Measurements from ENCODE around the gene EDARADD. TPM values are rescaled to one million over a fixed set of nuclear protein-coding genes. Genes with fewer than 3 reads are reported as not detected.

The EDARADD gene
- total and polyA plus RNA-seq, 9 donors, result 0.29 to 2.9 (median 0.51) TPM

GRCh38 chr1:236371083-236371482 is 23.0 kb upstream of the EDARADD start:
- Histone ChIP-seq H3K9me3 (no peaks in the 10 kb centered on the region), H3K27ac (no peak overlapping the region), H3K4me1 (ENCODE audit: insufficient read depth) (no peaks in the 10 kb centered on the region), H3K27me3 (no peaks in the 10 kb centered on the region), H3K36me3 (no peaks in the 10 kb centered on the region), H3K4me3 (no peak overlapping the region)
- no peak for DNase-seq
- no peak for TF ChIP-seq EP300 (IDR thresholded peaks at IDR 0.05)
- TF ChIP-seq, protein P1, sequence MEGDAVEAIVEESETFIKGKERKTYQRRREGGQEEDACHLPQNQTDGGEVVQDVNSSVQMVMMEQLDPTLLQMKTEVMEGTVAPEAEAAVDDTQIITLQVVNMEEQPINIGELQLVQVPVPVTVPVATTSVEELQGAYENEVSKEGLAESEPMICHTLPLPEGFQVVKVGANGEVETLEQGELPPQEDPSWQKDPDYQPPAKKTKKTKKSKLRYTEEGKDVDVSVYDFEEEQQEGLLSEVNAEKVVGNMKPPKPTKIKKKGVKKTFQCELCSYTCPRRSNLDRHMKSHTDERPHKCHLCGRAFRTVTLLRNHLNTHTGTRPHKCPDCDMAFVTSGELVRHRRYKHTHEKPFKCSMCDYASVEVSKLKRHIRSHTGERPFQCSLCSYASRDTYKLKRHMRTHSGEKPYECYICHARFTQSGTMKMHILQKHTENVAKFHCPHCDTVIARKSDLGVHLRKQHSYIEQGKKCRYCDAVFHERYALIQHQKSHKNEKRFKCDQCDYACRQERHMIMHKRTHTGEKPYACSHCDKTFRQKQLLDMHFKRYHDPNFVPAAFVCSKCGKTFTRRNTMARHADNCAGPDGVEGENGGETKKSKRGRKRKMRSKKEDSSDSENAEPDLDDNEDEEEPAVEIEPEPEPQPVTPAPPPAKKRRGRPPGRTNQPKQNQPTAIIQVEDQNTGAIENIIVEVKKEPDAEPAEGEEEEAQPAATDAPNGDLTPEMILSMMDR (IDR thresholded peaks at IDR 0.05), result no peak
- TF ChIP-seq POLR2A (IDR thresholded peaks at IDR 0.05), result no peak
- WGBS, 3 donors, result 75 to 83% (median 77%) methylated on average over 1 of the region's 1 CpG
- intact Hi-C loops (cut with DNase I), result no loop called here

DNA sequence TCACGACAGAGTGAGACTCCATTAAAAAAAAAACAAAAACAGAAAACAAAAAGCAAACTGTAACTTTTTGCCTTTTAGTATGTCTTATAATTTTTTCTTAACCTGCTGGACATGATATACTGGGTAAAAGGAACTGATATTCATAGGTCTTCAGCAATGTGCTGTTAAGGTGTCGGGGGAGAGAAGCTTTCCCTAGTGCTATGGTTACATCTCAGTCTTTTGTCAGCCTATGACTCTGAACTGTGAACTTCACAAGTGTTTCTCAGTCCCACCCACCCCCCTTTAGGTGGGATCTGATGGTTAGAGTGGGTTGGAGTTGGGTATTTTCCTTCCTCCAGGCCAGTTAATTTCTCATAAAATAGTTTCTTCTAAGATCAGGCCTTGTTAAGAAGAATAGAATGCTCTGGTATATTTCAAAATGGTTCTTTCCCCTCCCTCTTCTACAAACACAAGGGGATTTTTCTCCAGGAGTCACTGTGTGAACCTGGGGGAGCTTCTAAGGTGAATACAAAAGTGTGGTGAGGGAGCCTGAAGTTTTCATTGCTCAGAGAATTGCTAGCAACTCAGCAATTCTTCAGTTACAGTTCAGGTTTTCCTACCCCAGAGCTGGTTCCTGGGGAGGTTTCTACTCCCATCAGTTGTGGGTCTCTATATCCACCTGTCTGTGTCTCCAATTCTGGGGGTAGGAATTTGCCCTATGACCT is 16.1 kb upstream of the EDARADD start:
- intact Hi-C loops (cut with DNase I), result no loop called here
- Histone ChIP-seq H3K4me1 (ENCODE audit: insufficient read depth) (no peaks in the 10 kb centered on the region), H3K27ac (no peak overlapping the region), H3K4me3 (no peak overlapping the region), H3K36me3 (no peaks in the 10 kb centered on the region), H3K27me3 (no peaks in the 10 kb centered on the region), H3K9me3 (peaks cover 0 to 3% of the 10 kb centered on the region in 2 donors)
- TF ChIP-seq EP300 (IDR thresholded peaks at IDR 0.05) (no peak), POLR2A (IDR thresholded peaks at IDR 0.05) (no peak)
- TF ChIP-seq, protein P1 (IDR thresholded peaks at IDR 0.05), result no peak
- no peak for DNase-seq
- 81 to 93% (median 92%) methylated on average over 2 of the region's 2 CpGs for WGBS, 3 donors

GRCh38 chr1:236381565-236382158 is 12.4 kb upstream of the EDARADD start:
- no peak for DNase-seq
- Histone ChIP-seq H3K36me3 (no peaks in the 10 kb centered on the region), H3K4me3 (no peak overlapping the region), H3K4me1 (ENCODE audit: insufficient read depth) (no peaks in the 10 kb centered on the region), H3K9me3 (peaks cover 0 to 3% of the 10 kb centered on the region in 2 donors), H3K27me3 (no peaks in the 10 kb centered on the region), H3K27ac (no peak overlapping the region)
- TF ChIP-seq EP300 (IDR thresholded peaks at IDR 0.05) (no peak), POLR2A (IDR thresholded peaks at IDR 0.05) (no peak)
- TF ChIP-seq, protein P1 (IDR thresholded peaks at IDR 0.05), result no peak
- intact Hi-C loops (cut with DNase I), result no loop called here

GRCh38 chr1:236388332-236388731 is 5.8 kb upstream of the EDARADD start:
- H3K4me1 ChIP-seq (ENCODE audit: insufficient read depth), result no peaks in the 10 kb centered on the region
- no peak overlapping the region for H3K27ac ChIP-seq
- 88 to 93% (median 90%) methylated on average over 2 of the region's 2 CpGs for WGBS, 3 donors
- no peak overlapping the region for H3K4me3 ChIP-seq
- TF ChIP-seq POLR2A (IDR thresholded peaks at IDR 0.05) (no peak), EP300 (IDR thresholded peaks at IDR 0.05) (no peak)
- TF ChIP-seq, protein P1 (IDR thresholded peaks at IDR 0.05), result no peak
- no peaks in the 10 kb centered on the region for H3K9me3 ChIP-seq
- no peaks in the 10 kb centered on the region for H3K27me3 ChIP-seq
- no peaks in the 10 kb centered on the region for H3K36me3 ChIP-seq
- intact Hi-C loops (cut with DNase I), result no loop called here
- DNase-seq, result no peak

Data from ovary (tissue), 9 donors.